HG03103 (cell line): ENCODE data around the gene NARS2.
"Not testable (repeated sequence)": the region's sequence is repeated elsewhere in the genome, so short reads cannot be mapped to it uniquely, and the experiment has no call there.

ENCODE experiments used
- ATAC-seq: cut with Tn5 transposase; IDR thresholded peaks from one replicate; pipeline ENCODE4 v1.9.1; 2021; ENCODE audit warnings: low read depth; ENCODE audit not compliant: unreplicated experiment

NARS2 gene

DNA sequence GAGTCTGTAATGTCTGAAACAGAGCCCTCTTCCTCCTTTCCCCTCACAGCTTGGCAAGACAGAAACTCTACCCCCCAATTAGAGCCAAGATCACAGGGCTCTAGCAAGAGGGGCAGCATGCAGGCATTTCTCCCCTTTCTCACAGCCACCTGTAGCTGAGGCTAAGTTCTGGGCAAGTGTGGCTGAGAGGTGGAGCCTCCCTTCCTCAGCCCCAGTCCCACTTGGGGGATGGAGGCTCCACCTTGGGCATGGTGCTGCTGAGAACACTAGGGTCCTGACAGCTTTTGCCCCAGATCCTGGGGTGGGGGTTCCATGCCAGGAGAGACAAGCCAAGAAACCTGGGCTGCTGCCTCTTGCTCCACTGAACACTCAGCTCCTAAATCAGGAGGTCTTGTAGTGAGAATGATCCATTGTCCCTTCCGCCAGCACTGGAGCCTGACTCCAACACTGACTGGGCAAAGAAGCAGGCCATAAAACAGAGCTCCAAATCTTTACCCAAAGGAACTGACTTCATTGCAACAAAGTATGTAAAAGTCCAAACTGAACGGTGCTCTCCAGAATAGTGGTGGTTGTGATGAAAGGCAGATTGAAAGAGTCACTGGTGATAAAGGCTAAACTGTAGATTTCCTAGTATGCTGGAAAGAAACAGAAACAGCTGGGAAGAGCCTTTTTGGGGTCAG is 25.6 kb downstream of the NARS2 start:
- ATAC-seq, result no peak

GRCh38 chr11:78547931-78548705 is 26.5 kb downstream of the NARS2 start:
- no peak for ATAC-seq

GRCh38 chr11:78542007-78542406 is 32.7 kb downstream of the NARS2 start:
- ATAC-seq, result no peak

DNA sequence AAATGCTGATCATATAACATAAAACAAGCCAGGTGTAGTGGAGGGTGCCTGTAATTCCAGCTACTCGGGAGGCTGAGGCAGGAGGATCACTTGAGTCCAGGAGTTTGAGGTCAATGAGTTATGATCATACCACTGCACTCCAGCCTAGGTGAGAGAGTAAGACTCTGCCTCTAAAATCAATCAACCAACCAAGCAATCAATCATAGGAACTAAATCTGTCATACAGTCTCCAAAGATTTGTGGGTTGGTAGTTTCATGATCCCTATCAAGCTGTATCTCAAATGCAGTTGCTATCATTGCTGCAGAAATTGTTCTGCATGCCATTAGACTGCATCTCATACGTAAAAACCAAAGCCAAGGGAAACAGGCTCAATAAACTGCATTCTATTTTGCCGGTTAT is 33.1 kb downstream of the NARS2 start:
- ATAC-seq, result no peak

DNA sequence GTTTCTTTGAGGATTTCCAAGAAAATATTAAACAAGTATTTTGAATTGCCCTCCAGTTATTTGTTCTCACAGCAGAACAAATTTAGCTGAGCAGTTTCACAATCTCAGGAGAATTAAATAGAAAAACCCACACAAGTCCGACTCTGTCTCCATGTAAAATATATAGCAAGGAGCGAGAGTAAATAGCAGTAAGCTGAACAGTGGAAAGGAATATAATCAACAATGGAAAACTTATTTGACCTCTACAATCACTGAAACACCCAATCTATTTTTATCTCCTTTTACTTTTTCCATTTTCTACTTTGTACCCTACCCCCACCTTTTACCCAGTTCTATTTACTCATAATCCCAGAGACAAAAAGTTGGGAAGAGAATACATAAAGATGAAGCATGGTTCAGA is 34.4 kb downstream of the NARS2 start:
- no peak for ATAC-seq

DNA sequence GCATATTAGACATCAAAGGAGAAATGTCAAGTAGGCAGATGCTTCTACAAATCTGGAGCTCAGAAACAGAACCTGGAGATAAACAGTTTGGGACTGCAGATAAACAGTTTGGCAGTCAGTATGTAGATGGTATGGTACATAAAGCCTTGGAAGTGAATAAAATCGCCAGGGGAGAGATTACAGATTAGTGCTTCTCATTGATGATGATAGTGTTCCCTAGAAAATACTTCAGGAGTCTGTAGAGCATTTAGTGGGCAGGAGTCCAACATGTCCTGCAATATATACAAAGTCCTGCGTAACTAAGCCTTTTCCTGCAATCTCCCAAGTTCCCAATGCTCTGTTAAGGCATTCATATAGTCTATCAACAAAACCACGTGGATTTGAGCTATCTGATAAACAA is 35.2 kb downstream of the NARS2 start:
- ATAC-seq, result no peak

- ATAC-seq, result no peak
Observed at GRCh38 chr11:78536933-78537332, 37.7 kb downstream of the NARS2 start.

- no peak for ATAC-seq
Observed at GRCh38 chr11:78535920-78536319, 38.7 kb downstream of the NARS2 start.

GRCh38 chr11:78535027-78535426 is 39.6 kb downstream of the NARS2 start:
- no peak for ATAC-seq

GRCh38 chr11:78533399-78533798 is 41.3 kb downstream of the NARS2 start:
- ATAC-seq, result no peak

- no peak for ATAC-seq
Observed at GRCh38 chr11:78532991-78533390, 41.7 kb downstream of the NARS2 start.

- ATAC-seq, result no peak
Observed at GRCh38 chr11:78526497-78527146, 48.0 kb downstream of the NARS2 start.

- ATAC-seq, result no peak
Observed at GRCh38 chr11:78525720-78526119, 48.9 kb downstream of the NARS2 start.

GRCh38 chr11:78520230-78520629 is 54.4 kb downstream of the NARS2 start:
- ATAC-seq, result no peak

DNA sequence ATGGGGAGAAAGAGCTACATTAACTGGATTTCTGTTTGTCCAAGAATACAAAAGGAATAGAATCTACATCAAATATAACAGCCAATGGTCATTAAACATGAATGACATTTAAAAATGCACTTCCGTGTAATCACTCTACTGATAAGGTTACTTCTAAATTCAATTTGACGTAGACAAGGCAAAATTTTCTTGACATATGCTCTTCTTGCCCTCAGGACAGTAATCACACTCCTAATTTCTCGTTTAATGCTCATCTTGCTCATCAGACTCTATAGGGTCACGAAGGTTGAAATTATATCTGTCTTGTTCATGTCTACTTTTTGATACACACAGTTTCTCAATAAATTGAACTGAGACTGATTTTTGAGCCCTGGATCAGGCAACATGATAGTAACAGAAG is 58.4 kb downstream of the NARS2 start:
- no peak for ATAC-seq

GRCh38 chr11:78514922-78515502 is 59.7 kb downstream of the NARS2 start:
- ATAC-seq, result no peak

DNA sequence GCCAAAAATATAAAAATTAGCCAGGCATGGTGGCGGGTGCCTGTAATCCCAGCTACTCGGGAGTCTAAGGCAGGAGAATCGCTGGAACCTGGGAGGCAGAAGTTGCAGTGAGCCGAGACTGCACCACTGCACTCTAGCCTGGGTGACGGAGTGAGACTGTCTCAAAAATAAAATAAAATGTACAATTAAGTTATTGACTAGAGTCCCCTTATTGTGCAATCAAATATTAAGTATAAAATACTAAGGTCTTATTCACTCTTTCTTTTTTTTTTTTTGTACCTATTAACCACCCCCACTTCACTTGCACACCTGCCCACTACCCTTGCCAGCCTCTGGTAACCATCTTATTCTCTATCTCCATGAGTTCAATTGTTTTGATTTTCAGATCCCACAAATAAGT is 61.6 kb downstream of the NARS2 start:
- ATAC-seq, result not testable (repeated sequence)

DNA sequence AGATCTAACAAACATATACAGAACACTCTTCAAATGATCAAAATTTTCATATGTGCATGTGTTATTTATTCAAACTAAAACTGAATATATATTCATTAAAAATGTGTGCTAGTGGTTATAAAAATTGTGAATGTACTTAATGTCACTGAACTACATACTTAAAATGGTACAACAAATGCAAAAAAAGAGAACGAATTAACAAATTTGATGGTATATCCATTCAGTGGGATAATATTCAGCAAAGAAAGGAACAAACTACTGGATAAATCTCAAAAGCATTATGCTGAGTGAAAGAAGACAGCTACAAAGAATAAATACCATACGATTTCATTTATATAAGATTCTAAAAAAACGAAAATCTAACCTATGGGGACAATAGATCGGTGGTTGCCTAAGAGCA is 64.1 kb downstream of the NARS2 start:
- ATAC-seq, result no peak

DNA sequence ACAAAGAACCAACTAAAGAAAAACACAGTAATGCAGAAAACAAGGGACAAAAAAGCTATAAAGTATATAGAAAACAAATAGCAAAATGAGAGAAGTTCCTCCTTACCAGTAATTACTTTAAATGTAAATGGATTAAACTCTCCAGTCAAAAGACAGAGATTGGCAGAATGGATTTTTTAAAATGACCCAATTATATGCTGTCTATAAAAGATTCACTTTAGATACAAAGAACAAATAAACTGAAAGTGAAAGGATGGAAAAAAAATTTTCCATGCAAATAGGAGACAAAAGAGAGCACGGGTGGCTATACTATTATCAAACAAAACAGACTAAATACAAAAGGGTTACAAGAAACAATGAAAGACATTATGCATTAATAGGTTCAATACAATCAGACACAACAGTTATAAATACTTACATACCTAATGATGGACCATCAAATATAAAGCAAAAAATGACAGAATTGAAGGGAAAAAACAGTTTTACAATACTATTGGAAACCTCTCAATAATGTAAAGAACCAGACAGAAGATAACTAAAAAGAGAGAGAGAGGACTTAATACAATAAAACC is 64.6 kb downstream of the NARS2 start:
- ATAC-seq, result no peak

- no peak for ATAC-seq
Observed at GRCh38 chr11:78504708-78505107, 70.0 kb downstream of the NARS2 start.

GRCh38 chr11:78504181-78504580 is 70.5 kb downstream of the NARS2 start:
- no peak for ATAC-seq
